Suprapubic skin (tissue), 4 donors: ENCODE measurements around the gene WDR1.

Experiments
- CTCF ChIP-seq, 2 donors: fragments of 200-600 bp in 1 of 2; fragments of 450-650 bp in 1 of 2; sonication (generic) in 1 of 2; IDR thresholded peaks; one replicate each; pipeline ENCODE4 v1.5.1; 2016 to 2019; ENCODE audit warnings: antibody characterized with exemption in 2 of 2, mild to moderate bottlenecking in 1 of 2, moderate library complexity in 1 of 2
- EP300 ChIP-seq: sonication (generic); formaldehyde crosslinking; IDR thresholded peaks from one replicate; pipeline ENCODE4 v1.6.1; 2017; ENCODE audit warnings: antibody characterized with exemption
- POLR2A ChIP-seq, 2 donors: fragments of 450-650 bp; IDR thresholded peaks; one replicate each; pipeline ENCODE4 v1.6.1; 2017; ENCODE audit warnings: antibody characterized with exemption in 2 of 2, mild to moderate bottlenecking in 2 of 2, moderate library complexity in 2 of 2
- POLR2AphosphoS5 ChIP-seq, 3 donors: sonication (generic); formaldehyde crosslinking; IDR thresholded peaks; one replicate each; pipeline ENCODE4 v1.6.1; 2017; ENCODE audit warnings: antibody characterized with exemption in 3 of 3

GRCh38 chr4:10032625-10033024 is 84.0 kb downstream of the WDR1 start:
- TF ChIP-seq CTCF (IDR thresholded peaks at IDR 0.05): no peak
- TF ChIP-seq POLR2A (IDR thresholded peaks at IDR 0.05): no peak
- no peak for TF ChIP-seq POLR2AphosphoS5 (IDR thresholded peaks at IDR 0.05)
- no peak for TF ChIP-seq EP300
